HUES48 (cell line): ENCODE data around the gene BTN1A1.

ENCODE experiments used
- H3K27ac ChIP-seq: one replicate; pipeline ENCODE4 v1.7.0; 2013; ENCODE audit warnings: low read depth, low read length, inconsistent platforms
- H3K27me3 ChIP-seq: 2 replicates; pipeline ENCODE4 v1.6.1; 2013; ENCODE audit warnings: mild to moderate bottlenecking, low read length; ENCODE audit not compliant: control insufficient read depth, insufficient read depth
- H3K36me3 ChIP-seq: 2 replicates; pipeline ENCODE4 v1.6.1; 2013; ENCODE audit warnings: low read length; ENCODE audit not compliant: control insufficient read depth, insufficient read depth
- H3K4me1 ChIP-seq: 2 replicates; pipeline ENCODE4 v1.6.1; 2013; ENCODE audit warnings: mild to moderate bottlenecking, low read length; ENCODE audit not compliant: control insufficient read depth, insufficient read depth
- H3K4me3 ChIP-seq: 2 replicates; pipeline ENCODE4 v1.5.1; 2013; ENCODE audit warnings: mild to moderate bottlenecking, low read depth, low read length
- H3K9ac ChIP-seq: 2 replicates; pipeline ENCODE4 v1.6.1; 2013; ENCODE audit warnings: mild to moderate bottlenecking, low read depth, low read length, moderate library complexity
- H3K9me3 ChIP-seq: 2 replicates; pipeline ENCODE4 v1.6.1; 2013; ENCODE audit warnings: low read length; ENCODE audit not compliant: control insufficient read depth, insufficient read depth

The BTN1A1 gene

DNA sequence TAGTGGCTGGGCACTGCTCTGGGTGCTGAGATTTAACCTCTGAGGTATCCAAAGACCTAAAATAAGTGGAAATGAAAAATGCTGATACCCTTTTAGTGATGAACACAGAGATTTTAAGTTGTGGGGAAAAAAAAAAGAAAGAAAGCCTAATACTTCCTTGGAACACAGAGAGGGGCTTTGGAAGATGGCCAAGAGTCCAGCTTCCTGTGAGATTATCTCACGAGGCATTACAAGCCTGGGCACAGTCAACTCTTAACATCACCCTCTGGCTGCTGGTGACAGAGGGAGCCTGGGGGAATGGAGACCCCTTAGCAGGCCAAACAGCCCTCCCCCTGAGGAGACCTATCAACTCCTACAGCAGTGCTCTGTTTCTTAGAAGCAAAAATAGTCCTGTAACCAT is 22.7 kb upstream of the BTN1A1 start:
- H3K27ac ChIP-seq = no peak overlapping the region
- no peaks in the 10 kb centered on the region for H3K27me3 ChIP-seq
- H3K36me3 ChIP-seq = no peaks in the 10 kb centered on the region
- no peak overlapping the region for H3K9ac ChIP-seq
- H3K9me3 ChIP-seq = 0 out of 2 replicates have a peak, but pooled peaks cover 3% of the 10 kb centered on the region
- H3K4me1 ChIP-seq = peaks cover 27% of the 10 kb centered on the region
- H3K4me3 ChIP-seq = no peak overlapping the region

DNA sequence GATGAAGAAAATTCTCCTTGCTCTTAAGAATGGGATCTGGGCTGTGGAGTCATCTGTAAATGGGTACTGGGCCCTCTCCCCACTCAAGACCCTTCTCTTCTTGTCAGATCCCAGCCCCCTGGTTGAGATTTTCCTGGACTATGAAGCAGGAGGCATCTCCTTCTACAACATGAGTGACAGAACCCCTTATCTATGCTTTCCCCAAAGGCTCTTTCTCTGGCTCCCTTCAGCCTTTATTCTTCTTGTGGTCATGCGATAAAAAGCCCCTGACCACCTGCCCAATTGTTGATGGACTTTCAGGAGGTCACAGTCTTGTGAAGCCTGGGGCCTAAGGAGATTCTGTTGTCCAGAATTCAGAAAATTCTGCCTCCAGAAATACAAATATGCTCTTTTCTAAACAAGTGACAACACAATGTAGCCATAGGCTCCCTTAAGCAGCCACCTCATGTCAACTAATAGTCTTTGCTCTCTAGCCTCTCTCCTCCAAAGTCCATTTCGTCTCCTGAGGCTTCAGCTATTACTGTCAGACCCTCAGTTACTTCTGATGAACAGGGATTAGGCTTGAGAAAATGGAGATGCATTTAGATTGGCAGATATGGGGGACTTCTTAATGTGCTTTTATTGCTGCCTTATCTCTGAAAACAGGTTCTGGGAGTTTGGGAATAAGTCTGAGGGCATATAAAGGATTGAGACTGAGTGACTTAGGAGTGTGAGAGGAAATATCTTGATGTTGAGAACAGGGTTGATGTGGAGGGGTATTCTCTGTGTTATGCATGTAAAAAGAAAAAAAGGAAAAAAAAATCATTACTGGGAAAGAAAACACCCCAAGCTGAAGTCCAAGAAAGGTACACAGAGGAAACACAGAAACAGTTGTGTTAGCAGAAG is 21.8 kb upstream of the BTN1A1 start:
- no peaks in the 10 kb centered on the region for H3K9me3 ChIP-seq
- H3K9ac ChIP-seq = no peak overlapping the region
- no peak overlapping the region for H3K4me3 ChIP-seq
- no peak overlapping the region for H3K27ac ChIP-seq
- peaks cover 27% of the 10 kb centered on the region for H3K4me1 ChIP-seq
- H3K36me3 ChIP-seq = no peaks in the 10 kb centered on the region
- H3K27me3 ChIP-seq = no peaks in the 10 kb centered on the region

DNA sequence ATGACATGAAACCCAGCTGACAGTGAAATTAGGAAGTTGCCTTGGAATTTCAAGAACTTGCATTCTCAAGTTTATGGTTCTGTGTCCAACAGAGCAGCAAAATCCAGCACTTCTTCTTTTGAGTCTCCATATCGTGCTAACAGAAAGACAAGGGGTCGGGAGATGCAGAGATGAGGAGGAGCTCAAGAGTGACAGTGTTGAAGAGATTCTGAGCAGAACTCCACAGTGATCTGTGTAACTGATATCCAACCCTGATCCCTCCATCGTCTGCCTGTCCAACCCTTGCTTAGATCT is 21.2 kb upstream of the BTN1A1 start:
- Histone ChIP-seq H3K4me1 (peaks cover 25% of the 10 kb centered on the region), H3K36me3 (no peaks in the 10 kb centered on the region), H3K4me3 (no peak overlapping the region), H3K27ac (no peak overlapping the region), H3K9ac (no peak overlapping the region), H3K9me3 (no peaks in the 10 kb centered on the region), H3K27me3 (no peaks in the 10 kb centered on the region)

DNA sequence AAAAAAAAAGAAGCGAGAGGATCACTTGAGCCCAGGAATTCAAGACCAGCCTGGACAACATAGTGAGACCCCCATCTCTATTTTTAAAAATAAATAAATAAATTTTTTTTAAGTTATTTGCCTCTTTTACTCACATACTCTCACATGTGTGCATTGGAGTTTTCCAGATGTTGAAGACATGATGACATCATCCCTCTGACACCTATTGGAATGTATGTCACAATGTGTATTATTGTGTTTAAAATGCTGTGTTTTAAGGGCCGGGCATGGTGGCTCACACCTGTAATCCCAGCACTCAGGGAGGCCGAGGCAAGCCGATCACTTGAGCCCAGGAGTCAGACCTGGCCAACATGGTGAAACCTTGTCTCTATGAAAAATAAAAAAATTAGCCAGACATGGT is 17.8 kb upstream of the BTN1A1 start:
- Histone ChIP-seq H3K36me3 (no peaks in the 10 kb centered on the region), H3K4me3 (no peak overlapping the region), H3K4me1 (no peaks in the 10 kb centered on the region), H3K9ac (no peak overlapping the region), H3K27me3 (no peaks in the 10 kb centered on the region), H3K27ac (no peak overlapping the region), H3K9me3 (no peaks in the 10 kb centered on the region)

DNA sequence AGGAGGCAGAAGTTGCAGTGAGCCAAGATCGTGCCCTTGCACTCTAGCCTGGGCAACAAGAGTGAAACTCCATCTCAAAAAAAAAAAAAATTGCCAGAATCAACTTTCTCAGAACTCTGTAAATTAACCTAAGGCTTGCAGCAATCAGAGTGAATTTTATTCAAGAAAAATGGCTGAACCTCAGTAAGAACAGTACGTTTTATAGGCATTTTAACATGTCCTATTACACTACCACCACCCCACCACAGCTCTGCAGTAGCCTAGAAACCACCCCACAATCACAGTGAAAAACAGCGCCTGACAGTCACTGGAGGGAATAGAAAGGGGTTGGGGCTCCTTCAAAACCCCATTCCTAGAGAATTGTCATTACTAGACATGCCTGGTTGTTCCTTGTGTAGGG is 16.4 kb upstream of the BTN1A1 start:
- Histone ChIP-seq H3K27ac (no peak overlapping the region), H3K9ac (no peak overlapping the region), H3K36me3 (no peaks in the 10 kb centered on the region), H3K4me3 (no peak overlapping the region), H3K27me3 (no peaks in the 10 kb centered on the region), H3K4me1 (no peaks in the 10 kb centered on the region), H3K9me3 (no peaks in the 10 kb centered on the region)

DNA sequence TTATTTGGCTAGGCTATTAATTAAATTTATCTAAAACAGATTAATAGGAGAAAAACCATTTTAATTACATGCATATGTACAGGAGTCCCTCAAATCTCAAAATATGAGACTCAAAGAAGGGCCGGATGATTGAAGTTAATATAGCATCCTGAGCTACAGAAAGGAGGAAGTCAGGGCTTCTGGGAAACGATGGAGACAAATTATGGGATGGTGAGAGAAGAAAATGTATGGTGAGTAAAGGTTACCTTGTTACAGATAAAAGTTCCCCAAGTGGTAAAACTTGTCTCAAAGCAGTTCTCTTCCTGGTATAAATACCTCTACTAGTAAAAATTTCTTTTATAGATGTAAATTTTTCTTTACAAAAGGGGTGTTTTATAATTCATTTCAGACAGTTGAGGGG is 15.9 kb upstream of the BTN1A1 start:
- Histone ChIP-seq H3K36me3 (no peaks in the 10 kb centered on the region), H3K9me3 (no peaks in the 10 kb centered on the region), H3K9ac (no peak overlapping the region), H3K27ac (no peak overlapping the region), H3K4me3 (no peak overlapping the region), H3K27me3 (no peaks in the 10 kb centered on the region), H3K4me1 (no peaks in the 10 kb centered on the region)

DNA sequence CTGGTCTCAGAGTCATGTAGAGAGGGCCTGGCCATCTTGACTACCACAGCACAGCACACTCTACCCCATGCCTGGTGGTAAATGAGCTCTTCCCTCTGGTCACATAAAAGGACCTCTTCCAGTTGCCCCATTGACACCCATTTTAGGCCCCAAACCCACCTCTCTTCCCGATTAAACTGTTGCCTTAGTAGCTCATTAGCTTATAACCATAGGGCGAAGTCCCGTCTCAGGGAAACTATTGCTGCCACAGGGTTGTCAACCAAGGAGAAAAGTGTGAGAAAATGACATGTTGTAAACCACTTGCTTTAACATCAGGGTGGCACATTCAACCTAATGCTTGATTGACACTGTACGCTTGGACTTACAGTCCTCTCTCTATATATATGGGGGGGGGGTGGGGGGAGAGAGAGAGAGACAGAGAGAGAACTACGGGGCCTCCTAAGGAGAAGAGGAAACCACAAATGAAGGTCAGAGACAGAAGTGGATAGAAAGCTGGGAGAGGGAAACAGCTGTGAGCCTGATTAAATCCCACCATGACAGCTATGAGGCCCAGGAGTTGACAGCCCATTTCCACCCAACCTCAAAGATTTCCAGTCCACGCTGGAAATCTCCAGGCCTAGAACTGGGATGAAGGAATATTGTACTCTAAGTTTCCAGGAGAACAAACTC is 14.9 kb upstream of the BTN1A1 start:
- Histone ChIP-seq H3K9me3 (no peaks in the 10 kb centered on the region), H3K9ac (no peak overlapping the region), H3K27me3 (no peaks in the 10 kb centered on the region)

DNA sequence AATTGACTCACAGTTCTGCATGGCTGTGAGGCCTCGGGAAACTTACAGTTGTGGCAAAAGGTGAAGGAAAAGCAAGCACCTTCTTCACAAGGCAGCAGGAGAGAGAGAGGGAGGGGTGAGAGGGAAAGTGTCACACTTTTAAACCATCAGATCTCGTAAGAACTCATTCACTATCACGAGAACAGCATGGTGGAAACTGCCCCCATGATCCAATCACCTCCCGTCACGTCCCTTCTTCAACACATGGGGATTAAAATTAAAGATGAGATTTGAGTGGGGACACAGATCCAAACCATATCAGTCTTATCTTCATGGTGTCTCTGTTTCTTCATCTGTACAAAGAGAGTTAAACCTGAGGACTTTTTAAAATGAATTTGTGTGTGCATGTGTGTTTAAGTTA is 13.7 kb upstream of the BTN1A1 start:
- Histone ChIP-seq H3K9me3 (no peaks in the 10 kb centered on the region), H3K9ac (no peak overlapping the region), H3K36me3 (no peaks in the 10 kb centered on the region), H3K4me1 (no peaks in the 10 kb centered on the region), H3K4me3 (no peak overlapping the region), H3K27me3 (no peaks in the 10 kb centered on the region), H3K27ac (no peak overlapping the region)

More for the DNA sequence above, 14.9 kb upstream of the BTN1A1 start:
- Histone ChIP-seq H3K4me1 (no peaks in the 10 kb centered on the region), H3K4me3 (no peak overlapping the region), H3K27ac (no peak overlapping the region), H3K36me3 (no peaks in the 10 kb centered on the region)

DNA sequence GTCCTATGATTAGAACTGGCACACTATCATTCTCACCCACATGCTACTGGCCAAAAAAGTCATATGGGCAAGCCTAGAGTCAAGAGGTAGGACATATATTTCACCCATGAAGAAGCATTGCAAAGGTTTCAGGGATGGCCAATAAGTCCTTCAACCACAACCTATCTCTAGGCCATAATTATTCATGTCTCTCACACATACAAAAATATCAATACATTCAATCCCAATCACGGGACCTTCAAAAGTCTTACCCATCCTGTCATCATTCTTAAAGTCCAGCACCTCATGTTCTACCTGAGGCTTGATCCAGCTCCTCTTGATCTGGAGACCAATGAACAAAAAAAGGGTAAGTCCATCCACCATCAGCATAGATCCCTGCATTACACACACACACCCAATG is 12.6 kb upstream of the BTN1A1 start:
- Histone ChIP-seq H3K4me1 (no peaks in the 10 kb centered on the region), H3K36me3 (no peaks in the 10 kb centered on the region), H3K9me3 (no peaks in the 10 kb centered on the region), H3K4me3 (no peak overlapping the region), H3K9ac (no peak overlapping the region), H3K27ac (no peak overlapping the region), H3K27me3 (no peaks in the 10 kb centered on the region)

DNA sequence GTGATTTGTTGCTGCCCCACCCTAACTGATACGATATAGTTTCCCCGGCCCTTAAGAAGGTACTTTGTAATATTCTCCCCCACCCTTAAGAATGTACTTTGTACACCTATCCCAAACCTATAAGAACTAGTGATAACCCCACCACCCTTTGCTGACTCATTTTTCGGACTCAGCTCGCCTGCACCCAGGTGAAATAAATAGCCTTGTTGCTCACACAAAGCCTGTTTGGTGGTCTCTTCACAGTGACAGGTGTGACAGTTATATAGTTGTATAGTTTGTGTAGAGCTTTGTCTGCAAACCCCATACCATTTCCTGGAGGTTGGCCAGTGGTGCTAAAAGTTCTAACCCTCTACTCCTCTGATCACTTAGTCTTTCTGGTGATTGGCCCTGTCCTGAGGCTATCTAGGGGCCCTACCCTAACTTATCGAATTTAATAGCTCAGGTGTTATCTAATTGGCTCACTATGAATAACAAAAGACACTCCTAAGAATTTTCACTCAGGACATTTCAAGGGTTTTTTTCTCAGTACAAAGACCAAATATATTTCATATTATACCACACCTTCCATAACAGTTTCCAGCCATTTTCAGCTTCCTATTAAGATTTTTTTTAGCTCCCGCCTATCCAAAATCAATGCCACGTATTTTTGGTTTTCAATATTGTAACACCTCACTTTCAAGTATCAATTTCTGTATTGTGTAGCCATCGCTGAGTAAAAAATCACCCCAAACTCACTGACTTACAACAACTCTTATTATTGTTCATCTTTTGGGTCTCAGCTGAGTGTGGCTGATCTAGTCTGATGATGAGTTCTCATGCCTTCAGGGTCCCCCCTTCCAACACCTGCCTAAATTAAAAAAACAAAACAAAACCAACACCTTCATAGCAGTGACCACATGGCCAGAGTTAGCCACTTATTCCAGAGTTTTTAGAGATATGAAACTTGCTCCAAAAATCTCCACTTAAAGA is 9.8 kb upstream of the BTN1A1 start:
- Histone ChIP-seq H3K4me3 (no peak overlapping the region), H3K36me3 (no peaks in the 10 kb centered on the region), H3K9me3 (no peaks in the 10 kb centered on the region), H3K4me1 (no peaks in the 10 kb centered on the region; the same call in 1 of the 2 replicates), H3K9ac (no peak overlapping the region), H3K27ac (no peak overlapping the region), H3K27me3 (no peaks in the 10 kb centered on the region; the same call in 1 of the 2 replicates)
